Activated CD4-positive, alpha-beta T cell treated with anti-CD3 and anti-CD28 coated beads, Interleukin-2, amount 50 U/mL, for 16 hours (primary cell): ENCODE measurements around the gene RIBC2.
"Not testable (repeated sequence)": the region's sequence is repeated elsewhere in the genome, so short reads cannot be mapped to it uniquely, and the experiment has no call there.

ENCODE experiments used
- DNase-seq: peaks from one replicate; pipeline ENCODE4 v3.0.0-alpha.2; 2020

Gene RIBC2

GRCh38 chr22:45425531-45426265, 12.2 kb downstream of the RIBC2 start:
- no peak for DNase-seq

GRCh38 chr22:45426387-45426786, 12.9 kb downstream of the RIBC2 start:
- DNase-seq = no peak

- no peak for DNase-seq
Observed at GRCh38 chr22:45427114-45427513, 13.6 kb downstream of the RIBC2 start.

GRCh38 chr22:45428391-45429385, 15.2 kb downstream of the RIBC2 start:
- no peak for DNase-seq

GRCh38 chr22:45429424-45429823, 15.9 kb downstream of the RIBC2 start:
- DNase-seq = no peak

- DNase-seq = no peak
Observed at GRCh38 chr22:45429981-45430775, 16.7 kb downstream of the RIBC2 start.

GRCh38 chr22:45430871-45431270, 17.4 kb downstream of the RIBC2 start:
- DNase-seq = no peak

- DNase-seq = no peak
Observed at GRCh38 chr22:45434981-45435380, 21.5 kb downstream of the RIBC2 start.

- DNase-seq = peak; percentile 81
Observed at GRCh38 chr22:45435544-45436139, 22.1 kb downstream of the RIBC2 start.

- peak; percentile 20 for DNase-seq
Observed at GRCh38 chr22:45436871-45437517, 23.5 kb downstream of the RIBC2 start.

- DNase-seq = no peak
Observed at GRCh38 chr22:45438336-45438735, 24.8 kb downstream of the RIBC2 start.

GRCh38 chr22:45440688-45441087, 27.2 kb downstream of the RIBC2 start:
- DNase-seq = not testable (repeated sequence)

GRCh38 chr22:45441138-45441537, 27.6 kb downstream of the RIBC2 start:
- peak; percentile 29 for DNase-seq

GRCh38 chr22:45442116-45442515, 28.6 kb downstream of the RIBC2 start:
- DNase-seq = no peak

GRCh38 chr22:45444168-45444567, 30.7 kb downstream of the RIBC2 start:
- no peak for DNase-seq

- no peak for DNase-seq
Observed at GRCh38 chr22:45445031-45445710, 31.7 kb downstream of the RIBC2 start.

GRCh38 chr22:45446216-45446615, 32.7 kb downstream of the RIBC2 start:
- DNase-seq = no peak

- DNase-seq = not testable (repeated sequence)
Observed at GRCh38 chr22:45447596-45447995, 34.1 kb downstream of the RIBC2 start.

GRCh38 chr22:45448431-45448830, 34.9 kb downstream of the RIBC2 start:
- no peak for DNase-seq

- DNase-seq = not testable (repeated sequence)
Observed at GRCh38 chr22:45449442-45449841, 35.9 kb downstream of the RIBC2 start.

GRCh38 chr22:45450101-45450785, 36.8 kb downstream of the RIBC2 start:
- DNase-seq = no peak
